Measurements from ENCODE around the gene NLE1. TPM values are rescaled to one million over a fixed set of nuclear protein-coding genes. Genes with fewer than 3 reads are reported as not detected.

The NLE1 gene
- total and polyA plus RNA-seq, 2 of the 8 experiments (the other 6 are each of a cell fraction or from before 2014, with no cell fraction given): 50.4 to 51.5 TPM

DNA sequence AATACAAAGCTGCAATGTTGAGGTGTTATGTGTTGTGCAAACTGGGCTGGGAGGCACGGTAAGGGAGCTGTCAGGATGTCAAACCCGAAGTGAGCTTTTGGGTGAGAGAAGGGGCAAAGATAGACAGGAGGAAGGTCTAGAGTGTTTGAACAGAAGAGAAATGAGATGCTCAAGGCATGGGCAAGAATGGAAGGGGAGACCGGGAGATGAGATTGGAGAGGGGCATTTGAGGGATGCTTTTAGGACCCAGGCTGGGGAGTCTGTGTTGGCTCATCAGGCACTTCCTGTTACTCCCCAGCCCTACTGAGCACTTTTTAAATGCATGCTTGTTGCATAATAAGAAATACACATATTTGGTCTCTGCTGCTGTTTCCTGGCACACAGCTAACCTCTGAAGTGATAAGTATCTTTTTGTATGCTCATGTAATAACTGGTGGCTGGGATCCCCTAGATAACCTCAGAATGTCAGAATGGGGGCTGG lies 19.2 kb upstream of the NLE1 start:
- no peaks in the 10 kb centered on the region for H3K36me3 ChIP-seq (ENCODE audit: control insufficient read depth in 2 of 4, insufficient read depth in 4 of 4, low read length in 3 of 4)
- ChIA-PET CTCF (ENCODE audit: partially characterized antibody) (interaction anchor here (0.9 kb wide), 1 partner anchor 18 kb away, joined by 3 read pairs; no protein-coding TSS in a partner anchor), POLR2A (ENCODE audit: partially characterized antibody) (no interaction called here)
- H3K56ac ChIP-seq (replicated peaks; ENCODE audit: insufficient read length, low read depth, low read length): no peak overlapping the region
- no peak for DNase-seq (ENCODE audit: low read depth in 1 of 2, low spot score in 2 of 2)
- no peak overlapping the region for H2AK5ac ChIP-seq (ENCODE audit: low read depth, low read length)
- H3K4me3 ChIP-seq (ENCODE audit: extremely low read depth in 1 of 4, insufficient read depth in 2 of 4, low read depth in 3 of 4, low read length in 4 of 4): no peak overlapping the region
- H4K91ac ChIP-seq (replicated peaks; ENCODE audit: insufficient read length, low read length): no peak overlapping the region
- no peaks in the 10 kb centered on the region; the same call in 1 of the 2 replicates for H3K79me1 ChIP-seq (ENCODE audit: low read depth, low read length)
- peaks cover 0 to 2% of the 10 kb centered on the region in 2 experiments for H4K20me1 ChIP-seq (replicated peaks in 1 of 2; ENCODE audit: control insufficient read depth in 1 of 2, insufficient read depth in 2 of 2, low read length in 2 of 2)
- no peak for TF ChIP-seq YY1 (IDR thresholded peaks at IDR 0.05; ENCODE audit: low read depth, low read length)
- TF ChIP-seq CHD1 (IDR thresholded peaks at IDR 0.05; ENCODE audit: low read depth, low read length): no peak
- no peak for TF ChIP-seq SIN3A (conservative IDR thresholded peaks at IDR 0.05 in 1 of 2, IDR thresholded peaks at IDR 0.05 in 1 of 2; ENCODE audit: low read depth in 1 of 2, low read length in 2 of 2)
- TF ChIP-seq CBX5 (IDR thresholded peaks at IDR 0.05; ENCODE audit: low read depth, low read length): no peak
- TF ChIP-seq CBX8 (IDR thresholded peaks at IDR 0.05; ENCODE audit: borderline replicate concordance, low read depth, low read length): no peak
- no peak for TF ChIP-seq PHF8 (conservative IDR thresholded peaks at IDR 0.05; ENCODE audit: low read depth, low read length)
- H3K23me2 ChIP-seq (ENCODE audit: low read depth, low read length): no peaks in the 10 kb centered on the region
- H3K23ac ChIP-seq (ENCODE audit: insufficient read length): no peak overlapping the region
- no peak overlapping the region for H2BK12ac ChIP-seq (ENCODE audit: low read depth, low read length)
- no peak overlapping the region for H2BK5ac ChIP-seq (ENCODE audit: low read depth, low read length)
- H3K79me2 ChIP-seq (ENCODE audit: control insufficient read depth in 1 of 2, insufficient read depth in 2 of 2, low read length in 2 of 2): no peaks in the 10 kb centered on the region
- H3K27ac ChIP-seq (ENCODE audit: low read depth, low read length): no peak overlapping the region
- no peak overlapping the region for H3K4me2 ChIP-seq (ENCODE audit: insufficient read depth in 1 of 2, low read depth in 2 of 2, low read length in 2 of 2)
- no peaks in the 10 kb centered on the region for H3K27me3 ChIP-seq (replicated peaks in 1 of 4; ENCODE audit: control insufficient read depth in 3 of 4, extremely low read depth in 1 of 4, insufficient read depth in 3 of 4, low read length in 3 of 4)
- H4K5ac ChIP-seq (ENCODE audit: insufficient read length, low read depth, low read length): no peak overlapping the region
- H3K9ac ChIP-seq (replicated peaks in 1 of 4; ENCODE audit: extremely low read depth in 1 of 4, low read depth in 3 of 4, low read length in 3 of 4): no peak overlapping the region
- no peak overlapping the region for H2AFZ ChIP-seq (ENCODE audit: low read length)
- no peak overlapping the region for H3K4ac ChIP-seq (replicated peaks; ENCODE audit: insufficient read length, low read depth, low read length)
- H3K14ac ChIP-seq (ENCODE audit: insufficient read length): no peak overlapping the region
- H3K18ac ChIP-seq (ENCODE audit: extremely low read depth, low read length): no peak overlapping the region
- no peak overlapping the region for H2BK15ac ChIP-seq (ENCODE audit: low read length)
- H4K8ac ChIP-seq (ENCODE audit: extremely low read depth, insufficient read depth, low read length): no peak overlapping the region
- FAIRE-seq: no peak
- H3K9me3 ChIP-seq (ENCODE audit: insufficient read depth in 2 of 2, low read depth in 1 of 2, low read length in 1 of 2): no peaks in the 10 kb centered on the region
- WGBS, 2 experiments (ENCODE audit: extremely low coverage in 1 of 2, insufficient coverage in 1 of 2, insufficient read length in 1 of 2, insufficient replicate concordance in 2 of 2, low coverage in 1 of 2, low lambda C conversion rate in 2 of 2, missing lambda C conversion rate in 1 of 2): 92% methylated on average over 3 of the region's 3 CpGs; no CpG with 5 or more reads in 1 of the 2 experiments
- H2BK120ac ChIP-seq (replicated peaks; ENCODE audit: low read depth, low read length): no peak overlapping the region
- no peak overlapping the region for H2BK20ac ChIP-seq (ENCODE audit: low read length)
- H3K4me1 ChIP-seq (replicated peaks in 1 of 4; ENCODE audit: control insufficient read depth in 3 of 4, insufficient read depth in 4 of 4, low read length in 3 of 4): no peaks in the 10 kb centered on the region
